Endothelial cell of umbilical vein (primary cell): ENCODE measurements around the gene FYN.

Source experiments
- CTCF ChIP-seq, 2 donors: IDR thresholded peaks; 1 replicate in 1 of 2; 2 replicates in 1 of 2; pipeline ENCODE4 v1.5.1; 2011; ENCODE audit warnings: low read length in 2 of 2, mild to moderate bottlenecking in 2 of 2, moderate library complexity in 2 of 2, control low read depth in 1 of 2, inconsistent platforms in 1 of 2, low read depth in 1 of 2; ENCODE audit not compliant: insufficient read depth in 1 of 2; ENCODE audit errors: extremely low read depth in 1 of 2
- EZH2 ChIP-seq: IDR thresholded peaks from 2 replicates; pipeline ENCODE4 v1.6.1; 2012; ENCODE audit warnings: borderline replicate concordance, low read depth, mild to moderate bottlenecking, moderate library complexity, low read length, inconsistent platforms; ENCODE audit not compliant: severe bottlenecking
- FOS ChIP-seq: IDR thresholded peaks from 2 replicates; pipeline ENCODE4 v1.6.1; 2011; ENCODE audit warnings: mild to moderate bottlenecking, low read length, moderate library complexity, borderline replicate concordance; ENCODE audit not compliant: insufficient read depth
- GATA2 ChIP-seq: IDR thresholded peaks from 2 replicates; pipeline ENCODE4 v1.7.0; 2011; ENCODE audit warnings: low read depth, mild to moderate bottlenecking, moderate library complexity, mixed read lengths, low read length; ENCODE audit not compliant: insufficient read length, insufficient read depth
- JUN ChIP-seq: IDR thresholded peaks from 2 replicates; pipeline ENCODE4 v1.6.1; 2011; ENCODE audit warnings: borderline replicate concordance, low read depth; ENCODE audit not compliant: insufficient read length, insufficient read depth
- MAX ChIP-seq: IDR thresholded peaks from 2 replicates; pipeline ENCODE4 v1.6.1; 2011; ENCODE audit not compliant: insufficient read depth, insufficient read length
- MYC ChIP-seq: IDR thresholded peaks from one replicate; pipeline ENCODE4 v1.6.1; 2011; ENCODE audit warnings: mild to moderate bottlenecking, low read depth, low read length
- POLR2A ChIP-seq: IDR thresholded peaks from 2 replicates; pipeline ENCODE4 v1.6.1; 2012; ENCODE audit warnings: low read depth, mild to moderate bottlenecking, control low read depth, low read length
- POLR2AphosphoS5 ChIP-seq: IDR thresholded peaks from 2 replicates; pipeline ENCODE4 v1.6.1; 2012; ENCODE audit warnings: low read depth, mild to moderate bottlenecking, control low read depth, low read length, moderate library complexity; ENCODE audit not compliant: insufficient read depth

DNA sequence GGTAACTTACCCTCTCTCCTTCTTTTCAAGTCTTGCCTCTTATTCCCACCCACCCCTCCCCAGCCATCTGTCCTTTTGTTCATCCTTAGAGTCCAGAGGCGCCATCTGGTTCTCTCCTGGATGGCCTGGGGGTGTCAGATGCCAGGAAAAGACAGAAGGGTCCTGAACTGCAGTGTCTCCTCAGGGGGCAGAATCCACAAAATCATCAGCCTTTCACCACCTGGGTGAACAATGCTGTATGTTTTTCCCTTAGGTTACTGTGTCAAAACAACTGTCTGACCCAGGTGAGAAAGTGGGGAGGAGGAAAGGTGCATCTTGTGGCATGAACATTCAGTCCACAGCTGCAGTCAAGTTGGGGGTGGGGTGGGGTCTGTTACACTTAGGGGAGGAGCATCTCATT, 47.9 kb upstream of the FYN start:
- TF ChIP-seq CTCF (IDR thresholded peaks at IDR 0.05; ENCODE audit: extremely low read depth in 1 of 2, insufficient read depth in 1 of 2, low read depth in 1 of 2, low read length in 2 of 2) (no peak), POLR2AphosphoS5 (no peak), EZH2 (no peak), MAX (no peak), POLR2A (no peak), JUN (no peak), MYC (no peak), GATA2 (no peak), FOS (no peak)
